ENCODE results near the gene INTU. TPM values are rescaled to one million over a fixed set of nuclear protein-coding genes. Genes with fewer than 3 reads are reported as not detected.

The INTU gene
- 1.3 and 1.6 TPM in 2 replicates for total RNA-seq

GRCh38 chr4:127632420-127633403, at the start of gene INTU:
INTU (plus strand) TSS chr4:127632957; CDS start chr4:127633035, 78 bp downstream.

DNA sequence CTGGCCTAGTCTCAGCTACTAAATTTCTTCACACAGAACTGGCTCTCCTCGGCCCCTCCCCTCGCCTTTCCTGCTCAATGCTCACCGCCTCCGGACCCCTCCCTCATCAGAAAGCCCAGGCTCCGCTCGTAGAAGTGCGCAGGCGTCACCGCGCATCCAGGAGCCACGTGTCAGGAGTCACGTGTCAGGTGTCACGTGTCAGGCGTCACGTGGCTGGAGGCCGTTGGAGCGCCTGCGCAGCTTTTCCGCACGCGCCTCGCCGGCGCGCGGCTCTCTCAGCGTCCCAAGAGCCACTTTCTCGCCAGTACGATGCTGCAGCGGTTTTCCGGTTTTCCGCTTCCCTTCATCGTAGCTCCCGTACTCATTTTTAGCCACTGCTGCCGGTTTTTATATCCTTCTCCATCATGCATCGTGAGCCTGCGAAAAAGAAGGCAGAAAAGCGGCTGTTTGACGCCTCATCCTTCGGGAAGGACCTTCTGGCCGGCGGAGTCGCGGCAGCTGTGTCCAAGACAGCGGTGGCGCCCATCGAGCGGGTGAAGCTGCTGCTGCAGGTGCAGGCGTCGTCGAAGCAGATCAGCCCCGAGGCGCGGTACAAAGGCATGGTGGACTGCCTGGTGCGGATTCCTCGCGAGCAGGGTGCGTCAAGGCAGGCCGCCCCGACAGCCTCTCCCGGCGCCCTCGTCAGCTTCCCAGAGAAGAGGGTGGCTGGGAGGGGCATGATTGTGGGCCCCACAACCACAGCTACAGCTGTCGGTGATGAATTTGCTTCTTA, 97.6 kb downstream of the INTU start, which contains the start of gene SLC25A31:
Gene SLC25A31, plus strand, starts transcription at position 259 of the 772 bp plus-strand sequence. Its CDS starts 146 bp downstream, at position 405.

Other genes with a start within 250 kb of the INTU start
- gene SLC25A31, start 97.4 kb downstream of the INTU start, total RNA-seq = not detected in 2 replicates
- gene HSPA4L, start 149.4 kb downstream of the INTU start, total RNA-seq = 3.4 and 3.6 TPM in 2 replicates
- gene PLK4, start 247.9 kb downstream of the INTU start, total RNA-seq = 15.0 and 20.8 TPM in 2 replicates